Tongue (tissue), 2 donors: Measurements from ENCODE around the gene TSPAN31. TPM values are rescaled to one million over a fixed set of nuclear protein-coding genes. Genes with fewer than 3 reads are reported as not detected.
"Not testable (repeated sequence)": the region's sequence is repeated elsewhere in the genome, so short reads cannot be mapped to it uniquely, and the experiment has no call there.

Experiments
- DNase-seq: peaks from one replicate; pipeline ENCODE4 v3.0.0-alpha.2; 2015
- total RNA-seq: library from RNA; depleted of rRNA; stranded (reverse); fragments of >200 nt; gene quantifications from one replicate; pipeline ENCODE4 v1.2.3, GENCODE V29; 2014

Gene TSPAN31
- 57.0 TPM for total RNA-seq

DNA sequence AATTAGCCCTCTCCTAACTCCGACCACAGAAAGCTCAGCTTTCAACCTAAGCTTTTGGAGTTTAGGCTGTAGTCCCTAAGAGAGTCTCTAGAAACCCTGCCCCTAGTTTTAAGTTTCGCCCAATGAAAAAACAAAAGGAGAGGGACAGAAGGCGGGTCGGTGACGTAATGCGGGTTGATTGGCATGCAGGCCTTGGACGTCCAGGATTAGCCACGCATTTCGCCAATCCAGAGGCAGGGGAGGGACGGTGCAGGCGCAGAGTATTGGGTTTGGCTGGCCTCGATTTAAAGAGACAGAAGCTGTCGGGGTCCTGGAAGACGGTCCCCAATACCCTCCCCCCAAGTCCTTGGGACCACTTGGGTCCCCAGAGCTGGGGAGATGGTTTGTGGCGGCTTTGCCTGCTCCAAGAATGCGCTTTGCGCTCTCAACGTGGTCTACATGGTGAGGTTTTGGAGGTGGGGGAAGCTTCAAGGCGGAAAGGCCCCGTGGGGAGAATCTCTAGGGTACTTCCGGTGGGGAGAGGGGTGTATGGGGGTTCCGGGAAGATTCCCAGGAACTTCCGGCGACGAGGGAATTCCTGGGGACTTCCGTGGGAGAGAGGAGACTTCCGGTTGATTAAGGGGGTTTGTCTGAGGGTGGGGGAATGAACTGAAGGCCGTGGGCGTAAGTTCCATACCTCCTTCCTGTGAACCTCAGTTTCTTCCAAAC, at the start of gene TSPAN31:
Gene TSPAN31 (plus strand): TSS at position 263 of the 708 bp plus-strand sequence. CDS start 116 bp downstream, at position 379.
- DNase-seq: peak; percentile 99

DNA sequence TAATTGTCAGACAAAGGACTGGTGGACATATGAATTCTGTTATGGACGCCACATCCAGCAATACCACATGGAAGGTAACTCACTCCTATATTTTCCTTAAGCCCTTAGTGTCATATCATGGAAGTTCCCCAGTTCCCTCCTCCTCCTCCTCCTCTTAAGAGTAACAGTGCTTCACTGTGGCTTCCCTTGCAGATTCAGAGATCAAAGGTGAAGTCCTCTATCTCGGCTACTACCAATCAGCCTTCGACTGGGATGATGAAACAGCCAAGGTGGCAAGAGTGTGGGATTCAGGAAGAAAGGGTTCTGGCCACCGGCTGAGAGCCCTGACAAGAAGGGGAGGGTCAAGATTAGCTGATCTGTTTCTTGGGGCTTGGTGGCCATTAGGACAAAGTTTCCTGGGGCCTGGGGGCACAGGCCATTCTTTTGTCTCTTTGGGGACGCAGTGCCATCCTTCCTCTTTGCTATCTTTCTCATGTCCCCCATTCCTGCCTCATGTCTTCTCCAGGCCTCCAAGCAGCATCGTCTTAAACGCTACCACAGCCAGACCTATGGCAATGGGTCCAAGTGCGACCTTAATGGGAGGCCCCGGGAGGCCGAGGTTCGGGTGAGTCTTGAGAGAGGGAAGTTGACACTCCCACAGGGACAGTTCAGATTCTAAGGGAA, 48.9 kb upstream of the TSPAN31 start:
- DNase-seq: no peak

DNA sequence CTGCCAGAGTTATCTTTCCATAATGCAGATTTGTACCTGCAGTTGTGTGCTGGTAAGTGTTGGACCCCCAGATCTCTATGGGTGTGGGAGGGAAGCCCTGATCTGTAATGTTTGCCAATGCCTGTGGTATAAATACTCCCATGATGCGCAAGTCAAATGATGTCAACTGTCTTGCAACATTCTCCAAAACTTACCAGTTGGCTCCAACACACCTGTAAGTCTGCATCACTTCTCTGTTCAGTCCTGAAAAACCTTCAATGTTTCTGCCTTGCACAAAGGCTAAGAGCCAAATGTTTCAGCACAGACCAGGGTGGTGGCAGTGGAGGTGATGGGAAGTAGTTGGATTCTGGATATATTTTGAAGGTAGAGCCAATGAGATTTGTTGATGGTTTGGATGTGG, 47.8 kb upstream of the TSPAN31 start:
- DNase-seq: no peak

- DNase-seq: no peak
These were observed 46.4 kb upstream of the TSPAN31 start for GRCh38 chr12:57698414-57698813.

DNA sequence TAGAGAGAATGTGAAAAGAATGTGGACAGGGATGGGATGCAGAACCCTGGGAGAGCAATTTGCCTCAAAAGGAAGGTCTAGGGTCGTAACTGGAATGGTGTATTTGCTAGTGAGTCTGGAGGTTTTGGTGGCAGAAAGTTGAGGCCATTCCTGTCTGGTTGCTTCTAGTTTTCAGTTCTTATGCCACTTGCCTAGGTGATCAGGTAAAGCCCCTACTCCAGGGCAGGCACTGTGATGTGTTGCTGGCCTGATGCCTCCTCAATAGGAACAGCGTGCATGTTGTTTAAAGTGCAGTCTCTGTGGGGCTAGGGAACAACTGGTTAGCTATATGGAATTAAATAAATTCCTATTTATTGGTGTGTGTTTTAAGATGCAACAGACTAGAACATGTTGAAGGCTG, 44.5 kb upstream of the TSPAN31 start:
- DNase-seq: no peak

- no peak for DNase-seq
These were observed 37.6 kb upstream of the TSPAN31 start for GRCh38 chr12:57707250-57707649.

DNA sequence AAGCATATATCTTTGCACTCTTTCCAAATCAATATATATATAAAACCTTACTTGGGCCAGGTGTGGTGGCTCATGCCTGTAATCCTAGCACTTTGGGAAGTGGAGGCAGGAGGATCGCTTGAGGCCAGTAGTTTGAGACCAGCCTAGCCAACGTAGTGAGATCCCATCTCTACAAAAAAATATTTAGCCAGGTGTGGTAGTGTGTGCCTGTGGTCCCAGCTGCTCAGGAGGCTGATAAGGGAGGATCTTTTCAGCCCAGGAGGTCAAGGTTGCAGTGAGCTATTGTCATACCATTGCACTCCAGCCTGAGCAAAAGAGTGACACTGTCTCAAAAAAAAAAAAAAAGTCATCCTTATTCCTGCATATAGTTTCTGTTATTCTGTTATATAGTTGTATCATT, 36.5 kb upstream of the TSPAN31 start:
- DNase-seq: no peak

GRCh38 chr12:57712701-57713100, 32.1 kb upstream of the TSPAN31 start:
- DNase-seq: no peak

- no peak for DNase-seq
These were observed 31.6 kb upstream of the TSPAN31 start for GRCh38 chr12:57713209-57713608.

DNA sequence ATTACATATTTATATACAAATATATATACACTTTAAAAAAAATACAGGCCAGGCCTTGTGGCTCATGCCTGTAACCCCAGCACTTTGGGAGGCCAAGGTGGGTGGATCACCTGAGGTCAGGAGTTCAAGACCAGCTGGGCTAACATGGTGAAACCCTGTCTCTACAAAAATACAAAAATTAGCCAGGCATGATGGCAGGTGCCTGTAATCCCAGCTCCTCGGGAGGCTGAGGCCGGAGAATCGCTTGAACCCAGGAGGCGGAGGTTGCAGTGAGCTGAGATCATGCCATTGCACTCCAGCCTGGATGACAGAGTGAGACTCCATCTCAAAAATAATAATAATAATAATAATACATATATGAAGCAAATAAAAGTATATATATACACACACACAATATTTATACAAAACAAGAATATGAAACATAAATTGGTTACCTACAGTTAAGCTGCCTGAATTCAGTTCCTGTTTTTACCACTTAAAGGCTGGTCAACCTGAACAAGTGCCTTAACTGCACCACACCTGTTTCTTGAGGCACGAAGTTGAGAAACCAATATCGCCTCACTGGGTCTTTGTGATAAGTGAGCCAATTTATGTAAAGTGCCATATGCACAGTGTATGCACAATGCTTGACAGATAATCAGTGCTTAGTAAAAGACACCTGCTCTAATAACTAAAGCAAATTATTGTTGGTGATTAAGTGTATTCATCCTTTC, 29.6 kb upstream of the TSPAN31 start:
- DNase-seq: not testable (repeated sequence)

GRCh38 chr12:57715786-57716185, 29.1 kb upstream of the TSPAN31 start:
- DNase-seq: no peak

GRCh38 chr12:57716305-57716704, 28.5 kb upstream of the TSPAN31 start:
- DNase-seq: no peak

DNA sequence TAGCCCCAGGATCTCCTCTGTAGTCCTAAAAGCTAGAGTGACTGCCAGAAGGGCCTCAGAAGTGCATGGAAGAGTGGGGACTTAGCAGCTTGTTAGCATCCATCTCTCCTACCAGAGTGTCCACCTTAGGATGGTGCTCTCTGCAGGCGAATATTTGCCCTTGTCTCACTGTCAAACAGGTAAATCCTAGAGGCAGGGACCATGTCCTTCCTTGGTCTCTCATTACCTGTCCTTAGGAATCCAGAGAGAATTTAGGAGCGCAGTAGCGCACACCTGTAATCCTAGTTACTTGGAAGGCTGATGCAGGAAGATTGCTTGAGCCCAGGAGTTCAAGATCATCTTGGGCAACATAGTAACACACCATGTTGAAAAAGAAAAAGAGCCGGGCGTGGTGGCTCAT, 27.7 kb upstream of the TSPAN31 start:
- no peak for DNase-seq

DNA sequence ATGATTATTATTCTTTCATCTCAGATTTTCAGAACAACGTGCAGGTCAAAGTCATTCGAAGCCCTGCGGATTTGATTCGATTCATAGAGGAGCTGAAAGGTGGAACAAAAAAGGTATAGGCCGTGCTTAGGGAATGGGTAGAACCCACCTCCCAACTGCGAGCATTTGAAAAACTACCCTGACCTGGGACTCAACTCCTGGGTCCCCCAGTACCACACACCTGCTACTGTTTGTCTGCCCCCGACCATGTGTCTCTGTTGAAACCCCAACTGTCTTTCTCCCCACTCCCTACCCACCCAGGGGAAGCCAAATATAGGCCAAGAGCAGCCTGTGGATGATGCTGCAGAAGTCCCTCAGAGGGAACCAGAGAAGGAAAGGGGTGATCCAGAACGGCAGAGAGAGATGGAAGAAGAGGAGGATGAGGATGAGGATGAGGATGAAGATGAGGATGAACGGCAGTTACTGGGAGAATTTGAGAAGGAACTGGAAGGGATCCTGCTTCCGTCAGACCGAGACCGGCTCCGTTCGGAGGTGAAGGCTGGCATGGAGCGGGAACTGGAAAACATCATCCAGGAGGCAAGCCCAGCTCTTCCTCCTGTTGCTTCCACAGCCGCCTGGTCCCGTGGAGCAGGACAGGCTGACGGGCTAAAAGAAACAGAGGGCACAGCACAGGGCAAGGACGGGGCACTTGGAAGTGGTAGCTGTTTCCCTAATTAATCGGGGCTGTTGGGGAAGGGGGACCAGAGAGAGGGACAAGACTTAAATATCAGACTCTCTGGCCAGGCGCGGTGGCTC, 26.8 kb upstream of the TSPAN31 start:
- no peak for DNase-seq

DNA sequence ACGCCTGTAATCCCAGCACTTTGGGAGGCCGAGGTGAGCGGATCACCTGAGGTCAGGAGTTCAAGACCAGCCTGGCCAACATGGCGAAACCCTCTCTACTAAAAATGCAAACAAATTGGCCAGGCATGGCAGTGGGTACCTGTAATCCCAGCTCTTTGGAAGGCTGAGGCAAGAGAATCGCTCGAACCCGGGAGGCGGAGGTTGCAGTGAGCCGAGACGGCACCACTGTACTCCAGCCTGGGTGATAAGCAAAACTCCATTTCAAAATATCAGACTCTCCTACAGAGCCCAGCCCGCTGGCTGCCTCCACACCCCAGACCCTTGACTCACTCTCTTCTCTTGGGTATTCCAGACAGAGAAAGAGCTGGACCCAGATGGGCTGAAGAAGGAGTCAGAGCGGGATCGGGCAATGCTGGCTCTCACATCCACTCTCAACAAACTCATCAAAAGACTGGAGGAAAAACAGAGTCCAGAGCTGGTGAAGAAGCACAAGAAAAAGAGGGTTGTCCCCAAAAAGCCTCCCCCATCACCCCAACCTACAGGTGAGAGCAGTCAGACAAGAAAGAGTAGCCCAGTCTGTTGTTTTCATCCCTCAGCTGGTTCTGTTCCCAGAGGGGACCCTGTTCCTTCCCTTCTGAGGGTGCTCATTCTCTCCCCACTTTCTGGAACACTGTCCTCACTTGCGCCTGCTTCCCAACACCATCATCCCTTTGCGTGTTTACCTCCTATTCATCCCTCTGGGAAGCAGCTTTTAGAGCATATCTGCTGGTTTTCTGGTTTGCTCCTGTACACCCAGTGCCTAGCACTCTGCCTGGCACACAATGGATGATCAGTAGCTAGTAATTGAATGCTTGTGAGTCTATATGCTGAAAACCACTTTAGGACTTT, 26.0 kb upstream of the TSPAN31 start:
- DNase-seq: no peak

GRCh38 chr12:57719777-57720605, 24.8 kb upstream of the TSPAN31 start:
- no peak for DNase-seq

DNA sequence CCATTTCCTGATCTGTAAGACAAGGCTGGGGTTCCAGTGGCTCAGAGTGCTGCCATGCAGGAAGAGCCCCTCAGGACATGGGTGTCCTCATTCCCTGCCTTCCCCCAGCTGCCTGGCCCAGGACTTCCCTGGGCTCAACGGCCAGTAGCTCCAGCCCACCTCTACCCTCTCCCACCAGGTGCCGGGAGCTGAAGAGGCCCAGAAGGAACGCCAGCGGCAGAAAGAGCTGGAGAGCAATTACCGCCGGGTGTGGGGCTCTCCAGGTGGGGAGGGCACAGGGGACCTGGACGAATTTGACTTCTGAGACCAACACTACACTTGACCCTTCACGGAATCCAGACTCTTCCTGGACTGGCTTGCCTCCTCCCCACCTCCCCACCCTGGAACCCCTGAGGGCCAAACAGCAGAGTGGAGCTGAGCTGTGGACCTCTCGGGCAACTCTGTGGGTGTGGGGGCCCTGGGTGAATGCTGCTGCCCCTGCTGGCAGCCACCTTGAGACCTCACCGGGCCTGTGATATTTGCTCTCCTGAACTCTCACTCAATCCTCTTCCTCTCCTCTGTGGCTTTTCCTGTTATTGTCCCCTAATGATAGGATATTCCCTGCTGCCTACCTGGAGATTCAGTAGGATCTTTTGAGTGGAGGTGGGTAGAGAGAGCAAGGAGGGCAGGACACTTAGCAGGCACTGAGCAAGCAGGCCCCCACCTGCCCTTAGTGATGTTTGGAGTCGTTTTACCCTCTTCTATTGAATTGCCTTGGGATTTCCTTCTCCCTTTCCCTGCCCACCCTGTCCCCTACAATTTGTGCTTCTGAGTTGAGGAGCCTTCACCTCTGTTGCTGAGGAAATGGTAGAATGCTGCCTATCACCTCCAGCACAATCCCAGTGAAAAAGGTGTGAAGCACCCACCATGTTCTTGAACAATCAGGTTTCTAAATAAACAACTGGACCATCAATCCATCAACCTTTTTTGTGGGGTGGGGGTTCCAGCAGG, 23.9 kb upstream of the TSPAN31 start:
- no peak for DNase-seq

DNA sequence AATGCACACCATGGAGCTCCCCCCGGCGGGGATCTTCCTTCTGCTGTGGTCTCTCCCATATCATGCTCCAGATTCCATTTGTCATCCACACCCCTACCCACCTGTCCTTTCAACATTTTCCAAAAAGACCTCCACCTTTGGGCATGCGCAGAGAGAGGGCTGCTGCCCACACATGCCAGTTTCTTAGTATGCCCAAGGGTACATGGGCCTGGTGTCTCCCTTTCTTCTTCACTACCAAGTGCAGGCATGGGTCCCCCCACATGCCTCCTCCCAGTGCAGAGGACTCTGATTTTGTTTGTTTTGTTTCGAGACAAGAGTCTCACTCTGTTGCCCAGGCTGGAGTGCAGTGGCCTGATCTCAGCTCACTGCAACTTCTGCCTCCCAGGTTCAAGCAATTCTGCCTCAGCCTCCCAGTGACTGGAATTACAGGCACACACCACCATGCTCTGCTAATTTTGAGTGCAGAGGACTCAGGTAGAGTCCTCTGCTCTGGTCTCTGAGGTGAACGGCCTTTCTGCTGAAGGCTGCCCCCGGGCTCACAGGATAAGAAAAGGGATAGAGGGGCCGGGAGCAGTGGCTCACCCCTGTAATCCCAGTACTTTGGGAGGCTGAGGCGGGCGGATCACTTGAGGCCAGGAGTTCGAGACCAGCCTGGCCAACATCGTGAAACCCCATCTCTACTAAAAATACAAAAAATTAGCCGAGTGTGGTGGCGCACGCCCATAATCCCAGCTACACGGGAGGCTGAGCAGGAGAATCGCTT, 22.8 kb upstream of the TSPAN31 start:
- DNase-seq: not testable (repeated sequence)
